ENCODE results near the gene C8A. TPM values are rescaled to one million over a fixed set of nuclear protein-coding genes. Genes with fewer than 3 reads are reported as not detected.

C8A gene
- total RNA-seq, 2 experiments from 2014 or later: not detected

GRCh38 chr1:56915960-56916359 is 61.4 kb downstream of the C8A start:
- H3K4me3 Mint-ChIP-seq: no peak overlapping the region
- no peaks in the 10 kb centered on the region for H3K4me1 Mint-ChIP-seq (ENCODE audit: low read depth)
- CTCF ChIA-PET: no interaction called here
- H3K4me1 ChIP-seq (ENCODE audit: insufficient read depth, low read length): no peaks in the 10 kb centered on the region
- no peaks in the 10 kb centered on the region for H3K36me3 Mint-ChIP-seq (ENCODE audit: low read depth)
- no peak overlapping the region for H3K4me3 ChIP-seq (ENCODE audit: low read length)
- H3K27me3 Mint-ChIP-seq: no peaks in the 10 kb centered on the region
- H3K27me3 ChIP-seq (ENCODE audit: control insufficient read depth in 1 of 2, insufficient read depth in 2 of 2, low read length in 2 of 2): no peaks in the 10 kb centered on the region
- H3K9me3 ChIP-seq (ENCODE audit: control insufficient read depth in 1 of 2, insufficient read depth in 1 of 2, low read length in 2 of 2): no peaks in the 10 kb centered on the region
- no peak for ATAC-seq (ENCODE audit: poor library complexity)
- intact Hi-C loops (cut with DNase I, micrococcal nuclease): no loop called here
- POLR2A ChIA-PET: no interaction called here
- no peak for TF ChIP-seq CTCF (IDR thresholded peaks at IDR 0.05)
- no peak for DNase-seq
- no peaks in the 10 kb centered on the region for H3K36me3 ChIP-seq (ENCODE audit: insufficient read depth, low read length)
- no peaks in the 10 kb centered on the region for H3K9me3 Mint-ChIP-seq
- no peak overlapping the region for H3K27ac ChIP-seq (ENCODE audit: low read depth in 1 of 2, low read length in 2 of 2)
- no peak overlapping the region for H3K27ac Mint-ChIP-seq

- intact Hi-C loops (cut with DNase I, micrococcal nuclease): no loop called here
- H3K9me3 Mint-ChIP-seq: no peaks in the 10 kb centered on the region
- no peaks in the 10 kb centered on the region for H3K27me3 ChIP-seq (ENCODE audit: control insufficient read depth in 1 of 2, insufficient read depth in 2 of 2, low read length in 2 of 2)
- H3K27me3 Mint-ChIP-seq: peaks cover 4% of the 10 kb centered on the region
- no peak overlapping the region for H3K27ac Mint-ChIP-seq
- no peaks in the 10 kb centered on the region for H3K4me1 ChIP-seq (ENCODE audit: insufficient read depth, low read length)
- H3K27ac ChIP-seq (ENCODE audit: low read depth in 1 of 2, low read length in 2 of 2): no peak overlapping the region
- DNase-seq: no peak
- H3K36me3 Mint-ChIP-seq (ENCODE audit: low read depth): no peaks in the 10 kb centered on the region
- no peak overlapping the region for H3K4me3 ChIP-seq (ENCODE audit: low read length)
- H3K9me3 ChIP-seq (ENCODE audit: control insufficient read depth in 1 of 2, insufficient read depth in 1 of 2, low read length in 2 of 2): no peaks in the 10 kb centered on the region
- no peak overlapping the region for H3K4me3 Mint-ChIP-seq
- POLR2A ChIA-PET: no interaction called here
- CTCF ChIA-PET: interaction anchor here (0.8 kb wide), 1 partner anchor 15 kb away, joined by 3 read pairs; no protein-coding TSS in a partner anchor
- no peak for ATAC-seq (ENCODE audit: poor library complexity)
- H3K4me1 Mint-ChIP-seq (ENCODE audit: low read depth): no peaks in the 10 kb centered on the region
- H3K36me3 ChIP-seq (ENCODE audit: insufficient read depth, low read length): no peaks in the 10 kb centered on the region
- no peak for TF ChIP-seq CTCF (IDR thresholded peaks at IDR 0.05)
Observed at GRCh38 chr1:56916630-56917029, 62.0 kb downstream of the C8A start.

GRCh38 chr1:56917356-56917755 is 62.8 kb downstream of the C8A start:
- no peaks in the 10 kb centered on the region for H3K27me3 ChIP-seq (ENCODE audit: control insufficient read depth in 1 of 2, insufficient read depth in 2 of 2, low read length in 2 of 2)
- CTCF ChIA-PET: no interaction called here
- peaks cover 9% of the 10 kb centered on the region for H3K27me3 Mint-ChIP-seq

More at GRCh38 chr1:56917356-56917755, 62.8 kb downstream of the C8A start:
- Mint-ChIP-seq H3K9me3 (no peaks in the 10 kb centered on the region), H3K36me3 (ENCODE audit: low read depth) (no peaks in the 10 kb centered on the region), H3K27ac (no peak overlapping the region), H3K4me1 (ENCODE audit: low read depth) (no peaks in the 10 kb centered on the region), H3K4me3 (no peak overlapping the region)
- no peak overlapping the region for H3K4me3 ChIP-seq (ENCODE audit: low read length)
- no peaks in the 10 kb centered on the region for H3K4me1 ChIP-seq (ENCODE audit: insufficient read depth, low read length)
- ATAC-seq (ENCODE audit: poor library complexity) (no peak), DNase-seq (no peak)
- H3K36me3 ChIP-seq (ENCODE audit: insufficient read depth, low read length): no peaks in the 10 kb centered on the region
- POLR2A ChIA-PET: no interaction called here
- no peak overlapping the region for H3K27ac ChIP-seq (ENCODE audit: low read depth in 1 of 2, low read length in 2 of 2)
- H3K9me3 ChIP-seq (ENCODE audit: control insufficient read depth in 1 of 2, insufficient read depth in 1 of 2, low read length in 2 of 2): no peaks in the 10 kb centered on the region
- intact Hi-C loops (cut with DNase I, micrococcal nuclease): no loop called here
- TF ChIP-seq CTCF (IDR thresholded peaks at IDR 0.05): no peak

All from CD4-positive, alpha-beta T cell (primary cell).